Measurements from ENCODE around the gene EFCAB8. TPM values are rescaled to one million over a fixed set of nuclear protein-coding genes. Genes with fewer than 3 reads are reported as not detected.

The EFCAB8 gene
- total RNA-seq, 2 donors from 2014 or later = 0.11 TPM; not detected in 1

- DNase-seq (no peak), ATAC-seq (no peak)
- intact Hi-C loops (cut with DNase I, micrococcal nuclease) = no loop called here
Observed at GRCh38 chr20:32975698-32976674, 117.3 kb downstream of the EFCAB8 start.

GRCh38 chr20:32976746-32977145 is 118.0 kb downstream of the EFCAB8 start:
- ATAC-seq (no peak), DNase-seq (no peak)
- intact Hi-C loops (cut with DNase I, micrococcal nuclease) = no loop called here

- ATAC-seq (no peak), DNase-seq (no peak)
- intact Hi-C loops (cut with DNase I, micrococcal nuclease) = no loop called here
Observed at GRCh38 chr20:32977281-32978008, 118.7 kb downstream of the EFCAB8 start.

GRCh38 chr20:32978009-32978335 is 119.2 kb downstream of the EFCAB8 start:
- DNase-seq (no peak), ATAC-seq (no peak)
- intact Hi-C loops (cut with DNase I, micrococcal nuclease) = no loop called here

GRCh38 chr20:32979201-32979998 is 120.7 kb downstream of the EFCAB8 start:
- ATAC-seq (no peak), DNase-seq (no peak)
- intact Hi-C loops (cut with DNase I, micrococcal nuclease) = no loop called here

- ATAC-seq (no peak), DNase-seq (no peak)
- intact Hi-C loops (cut with DNase I, micrococcal nuclease) = no loop called here
Observed at GRCh38 chr20:32980131-32980941, 121.6 kb downstream of the EFCAB8 start.

GRCh38 chr20:32980990-32981389 is 122.3 kb downstream of the EFCAB8 start:
- intact Hi-C loops (cut with DNase I, micrococcal nuclease) = no loop called here
- DNase-seq (no peak), ATAC-seq (no peak)

GRCh38 chr20:32982617-32983458 is 124.1 kb downstream of the EFCAB8 start:
- DNase-seq (no peak), ATAC-seq (no peak)
- intact Hi-C loops (cut with DNase I, micrococcal nuclease) = no loop called here

- ATAC-seq (no peak), DNase-seq (no peak)
- intact Hi-C loops (cut with DNase I, micrococcal nuclease) = no loop called here
Observed at GRCh38 chr20:32983459-32984112, 124.9 kb downstream of the EFCAB8 start.

GRCh38 chr20:32984196-32984595 is 125.5 kb downstream of the EFCAB8 start:
- ATAC-seq (no peak), DNase-seq (no peak)
- intact Hi-C loops (cut with DNase I, micrococcal nuclease) = no loop called here

- DNase-seq (no peak), ATAC-seq (no peak)
- intact Hi-C loops (cut with DNase I, micrococcal nuclease) = no loop called here
Observed at GRCh38 chr20:32984631-32985354, 126.1 kb downstream of the EFCAB8 start.

- intact Hi-C loops (cut with DNase I, micrococcal nuclease) = no loop called here
- ATAC-seq (no peak), DNase-seq (no peak)
Observed at GRCh38 chr20:32985596-32985995, 126.9 kb downstream of the EFCAB8 start.

GRCh38 chr20:32986331-32986966 is 127.7 kb downstream of the EFCAB8 start:
- ATAC-seq (no peak), DNase-seq (no peak)
- intact Hi-C loops (cut with DNase I, micrococcal nuclease) = no loop called here

GRCh38 chr20:32987044-32987825 is 128.5 kb downstream of the EFCAB8 start:
- DNase-seq (no peak), ATAC-seq (no peak)
- intact Hi-C loops (cut with DNase I, micrococcal nuclease) = no loop called here

- no peak for ATAC-seq
- intact Hi-C loops (cut with DNase I, micrococcal nuclease) = no loop called here
- no peak for DNase-seq
Observed at GRCh38 chr20:32988008-32988407, 129.3 kb downstream of the EFCAB8 start.

Data from left colon (tissue), 2 donors.